Colonic mucosa (tissue), 4 donors: Measurements from ENCODE around the gene JAK3. TPM values are rescaled to one million over a fixed set of nuclear protein-coding genes. Genes with fewer than 3 reads are reported as not detected.
A peak's percentile ranks its signal among the peaks of the same experiment; 100 is the strongest.

Experiments
- DNase-seq: peaks from one replicate; pipeline ENCODE4 v3.0.0-alpha.2; 2020
- H3K27ac ChIP-seq: fragments of 200-600 bp; one replicate; pipeline ENCODE4 v1.8.0; 2021
- H3K27me3 ChIP-seq: fragments of 200-600 bp; one replicate; pipeline ENCODE4 v1.8.0; 2021
- H3K36me3 ChIP-seq: fragments of 200-600 bp; one replicate; pipeline ENCODE4 v1.8.0; 2021
- H3K4me1 ChIP-seq: fragments of 200-600 bp; one replicate; pipeline ENCODE4 v1.8.0; 2021; ENCODE audit warnings: mild to moderate bottlenecking
- H3K4me3 ChIP-seq: fragments of 200-600 bp; one replicate; pipeline ENCODE4 v1.8.0; 2021
- H3K9ac ChIP-seq, 2 donors: one replicate each; pipeline ENCODE4 v1.7.0; 2013; ENCODE audit warnings: control low read depth in 2 of 2, low read depth in 2 of 2, low read length in 2 of 2
- H3K9me3 ChIP-seq: fragments of 200-600 bp; one replicate; pipeline ENCODE4 v1.8.0; 2021
- intact Hi-C: fragments of 100-400 bp; cut with DNase I; formaldehyde crosslinking; loops from one replicate; pipeline ENCODE4 v1.14.1; 2022
- total RNA-seq, 2 donors: library from RNA; stranded (reverse); fragmentation: NEBNext Ultra II Directional in 1 of 2; extraction: Animal tissue kit (Norgen Biotek cat#: 25700) in 1 of 2; gene quantifications; one replicate each; pipeline ENCODE4 v1.2.1, GENCODE V29; 2021
- TF ChIP-seq, protein P1 (sequence below): fragments of 200-600 bp; IDR thresholded peaks from one replicate; pipeline ENCODE4 v1.8.0; 2022; ENCODE audit warnings: antibody characterized with exemption, mild to moderate bottlenecking
- donor health status: healthy.
- donor health status: DM: no; HTN: no; CAD: no.
- donor health status: DM: no; HTN: no; CAD: no.

JAK3 gene
- total RNA-seq, 2 donors from 2014 or later: 3.1 to 4.0 TPM

GRCh38 chr19:17868669-17869068 is 20.9 kb upstream of the JAK3 start:
- Histone ChIP-seq H3K9me3 (no peaks in the 10 kb centered on the region), H3K36me3 (peaks cover 3% of the 10 kb centered on the region), H3K9ac (no peak overlapping the region), H3K4me3 (no peak overlapping the region), H3K27me3 (peaks cover 32% of the 10 kb centered on the region), H3K27ac (no peak overlapping the region), H3K4me1 (peaks cover 11% of the 10 kb centered on the region)
- TF ChIP-seq, protein P1, sequence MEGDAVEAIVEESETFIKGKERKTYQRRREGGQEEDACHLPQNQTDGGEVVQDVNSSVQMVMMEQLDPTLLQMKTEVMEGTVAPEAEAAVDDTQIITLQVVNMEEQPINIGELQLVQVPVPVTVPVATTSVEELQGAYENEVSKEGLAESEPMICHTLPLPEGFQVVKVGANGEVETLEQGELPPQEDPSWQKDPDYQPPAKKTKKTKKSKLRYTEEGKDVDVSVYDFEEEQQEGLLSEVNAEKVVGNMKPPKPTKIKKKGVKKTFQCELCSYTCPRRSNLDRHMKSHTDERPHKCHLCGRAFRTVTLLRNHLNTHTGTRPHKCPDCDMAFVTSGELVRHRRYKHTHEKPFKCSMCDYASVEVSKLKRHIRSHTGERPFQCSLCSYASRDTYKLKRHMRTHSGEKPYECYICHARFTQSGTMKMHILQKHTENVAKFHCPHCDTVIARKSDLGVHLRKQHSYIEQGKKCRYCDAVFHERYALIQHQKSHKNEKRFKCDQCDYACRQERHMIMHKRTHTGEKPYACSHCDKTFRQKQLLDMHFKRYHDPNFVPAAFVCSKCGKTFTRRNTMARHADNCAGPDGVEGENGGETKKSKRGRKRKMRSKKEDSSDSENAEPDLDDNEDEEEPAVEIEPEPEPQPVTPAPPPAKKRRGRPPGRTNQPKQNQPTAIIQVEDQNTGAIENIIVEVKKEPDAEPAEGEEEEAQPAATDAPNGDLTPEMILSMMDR: no peak
- intact Hi-C loops: loop anchor here (5.0 kb wide), 1 partner anchor 129 kb away; no protein-coding TSS in a partner anchor
- no peak for DNase-seq

DNA sequence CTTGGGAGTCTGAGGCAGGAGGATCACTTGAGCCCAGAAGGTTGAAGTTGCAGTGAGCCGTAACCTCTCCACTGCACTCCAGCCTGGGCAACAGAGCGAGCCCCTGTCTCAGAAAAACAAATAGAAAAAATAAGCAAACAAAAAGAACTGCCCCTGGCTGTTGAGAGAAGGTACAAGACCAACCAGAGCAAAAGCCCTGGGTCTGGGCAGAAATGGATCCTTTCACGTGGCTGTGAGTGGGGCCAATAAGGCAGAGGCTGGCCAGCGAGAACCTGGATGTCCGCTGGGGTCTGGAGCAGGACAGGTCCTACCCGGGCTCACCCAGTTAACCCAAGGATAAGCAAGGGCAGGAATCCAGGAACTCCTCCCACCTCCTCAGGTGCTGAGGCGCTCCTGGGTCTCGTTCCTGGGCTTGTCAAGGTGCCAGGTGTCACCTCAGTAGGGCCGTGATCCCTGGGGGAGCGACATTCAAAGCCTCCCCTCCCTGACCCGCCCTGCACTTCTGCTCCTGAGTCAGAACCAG is 19.2 kb upstream of the JAK3 start:
- Histone ChIP-seq H3K4me1 (peaks cover 9% of the 10 kb centered on the region), H3K36me3 (peaks cover 16% of the 10 kb centered on the region), H3K4me3 (no peak overlapping the region), H3K9ac (no peak overlapping the region), H3K9me3 (no peaks in the 10 kb centered on the region), H3K27ac (no peak overlapping the region), H3K27me3 (peaks cover 16% of the 10 kb centered on the region)
- intact Hi-C loops: loop anchor here (5.0 kb wide), 1 partner anchor 130 kb away; no protein-coding TSS in a partner anchor
- no peak for DNase-seq
- TF ChIP-seq, protein P1: no peak

- H3K4me3 ChIP-seq: no peak overlapping the region
- peaks cover 22% of the 10 kb centered on the region for H3K36me3 ChIP-seq
- H3K27ac ChIP-seq: peak overlapping the region; percentile 61
- H3K4me1 ChIP-seq: peaks cover 9% of the 10 kb centered on the region
- TF ChIP-seq, protein P1: no peak
- peak overlapping the region in 1 of 2 donors; percentile 55 for H3K9ac ChIP-seq
- H3K9me3 ChIP-seq: no peaks in the 10 kb centered on the region
- H3K27me3 ChIP-seq: peaks cover 10% of the 10 kb centered on the region
- intact Hi-C loops: loop anchor here (5.0 kb wide), 1 partner anchor 131 kb away; no protein-coding TSS in a partner anchor
- DNase-seq: no peak
Observed at GRCh38 chr19:17866312-17866963, 18.7 kb upstream of the JAK3 start.

DNA sequence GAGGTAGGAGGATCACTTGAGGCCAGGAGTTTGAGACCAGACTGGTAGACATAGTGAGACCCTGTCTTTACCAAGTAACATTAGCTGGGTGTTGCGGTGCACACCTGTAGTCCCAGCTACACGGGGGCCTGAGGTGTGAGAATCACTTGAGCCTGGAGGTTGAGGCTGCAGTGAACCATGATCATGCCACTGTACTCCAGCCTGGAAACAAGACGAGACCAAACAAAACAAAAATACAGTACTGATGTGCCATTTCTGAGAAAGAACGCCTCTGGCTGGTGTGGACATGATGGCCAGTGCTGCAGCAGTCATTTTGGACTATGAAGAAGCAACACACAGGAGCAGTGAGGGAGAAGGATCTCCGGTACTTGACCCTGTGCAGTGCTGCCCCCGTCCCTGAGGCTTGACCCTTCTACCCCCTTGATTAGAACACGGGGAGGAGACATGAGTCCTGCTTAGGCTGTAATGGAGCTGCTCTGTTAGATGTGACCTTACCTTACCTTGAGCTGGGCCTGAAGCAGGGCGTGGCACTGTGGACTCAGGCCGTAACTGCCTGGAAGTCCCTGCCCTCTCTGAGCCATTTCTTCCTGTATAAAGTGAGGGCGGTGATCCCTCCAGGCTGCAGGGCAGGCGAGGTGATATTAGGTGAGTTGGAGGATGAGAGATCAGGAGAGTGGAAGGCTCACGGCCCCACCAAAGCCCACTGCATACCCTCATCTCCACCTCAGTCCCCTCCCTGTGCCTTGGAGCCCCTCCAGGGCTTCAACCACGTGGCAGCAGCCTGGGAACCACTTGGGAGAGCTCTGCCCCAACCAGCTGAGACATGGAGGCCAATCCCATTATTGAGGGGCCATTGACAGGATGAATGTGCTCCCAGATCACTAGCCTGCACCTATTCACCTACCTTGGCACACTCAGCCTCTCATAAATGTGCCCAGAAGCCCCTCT is 17.9 kb upstream of the JAK3 start:
- TF ChIP-seq, protein P1: no peak
- Histone ChIP-seq H3K27me3 (peaks cover 2% of the 10 kb centered on the region), H3K9me3 (no peaks in the 10 kb centered on the region), H3K9ac (peak overlapping the region; percentile 35 to 55), H3K4me1 (peaks cover 9% of the 10 kb centered on the region), H3K4me3 (no peak overlapping the region), H3K36me3 (peaks cover 24% of the 10 kb centered on the region), H3K27ac (peak overlapping the region; percentile 61)
- intact Hi-C loops: loop anchor here (5.0 kb wide), 1 partner anchor 132 kb away; no protein-coding TSS in a partner anchor
- peak; percentile 85 for DNase-seq

DNA sequence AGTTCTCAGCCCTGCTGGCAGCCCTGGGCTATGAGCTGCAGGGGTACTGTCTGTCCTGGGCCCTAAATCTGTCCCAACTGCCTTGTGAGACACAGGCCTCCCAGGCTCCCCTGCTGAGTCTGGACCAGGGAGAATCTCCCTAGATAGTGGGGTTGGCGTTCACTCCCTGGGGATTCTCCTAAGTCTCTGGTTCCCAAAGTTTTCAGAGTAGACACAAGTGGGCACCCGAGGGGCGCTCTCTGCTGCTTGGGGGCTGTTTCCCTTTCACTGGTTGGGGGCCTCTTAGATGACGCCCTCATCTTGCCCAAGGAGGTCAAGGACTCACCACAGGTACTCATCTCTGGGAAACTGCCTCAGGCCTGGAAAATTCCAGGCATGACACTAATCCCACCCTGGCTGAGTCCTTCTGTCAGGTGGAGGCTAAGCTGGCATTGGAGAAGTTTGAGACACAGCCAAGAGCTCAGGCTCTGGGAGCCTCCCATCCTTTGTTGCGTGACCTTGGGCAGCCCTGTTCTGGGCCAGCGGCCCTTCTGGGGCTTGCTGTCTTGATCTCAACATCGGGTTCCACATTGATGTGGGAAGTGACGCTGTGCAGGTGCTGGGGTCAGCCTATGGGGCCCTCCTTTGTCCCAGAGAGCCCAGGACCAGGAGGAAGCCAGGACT is 15.9 kb upstream of the JAK3 start:
- intact Hi-C loops: loop anchor here (2.0 kb wide), 1 partner anchor 69 kb away; the partner anchor contains the start of gene CCDC124
- peak overlapping the region; percentile 61 for H3K27ac ChIP-seq
- H3K9ac ChIP-seq: peak overlapping the region in 1 of 2 donors; percentile 70
- H3K4me1 ChIP-seq: peaks cover 9% of the 10 kb centered on the region
- TF ChIP-seq, protein P1: no peak
- no peaks in the 10 kb centered on the region for H3K27me3 ChIP-seq
- peaks cover 24% of the 10 kb centered on the region for H3K36me3 ChIP-seq
- no peaks in the 10 kb centered on the region for H3K9me3 ChIP-seq
- no peak overlapping the region for H3K4me3 ChIP-seq
- DNase-seq: no peak
